ENCODE data around the gene GIPC3.
A peak's percentile ranks its signal among the peaks of the same experiment; 100 is the strongest.

The GIPC3 gene

DNA sequence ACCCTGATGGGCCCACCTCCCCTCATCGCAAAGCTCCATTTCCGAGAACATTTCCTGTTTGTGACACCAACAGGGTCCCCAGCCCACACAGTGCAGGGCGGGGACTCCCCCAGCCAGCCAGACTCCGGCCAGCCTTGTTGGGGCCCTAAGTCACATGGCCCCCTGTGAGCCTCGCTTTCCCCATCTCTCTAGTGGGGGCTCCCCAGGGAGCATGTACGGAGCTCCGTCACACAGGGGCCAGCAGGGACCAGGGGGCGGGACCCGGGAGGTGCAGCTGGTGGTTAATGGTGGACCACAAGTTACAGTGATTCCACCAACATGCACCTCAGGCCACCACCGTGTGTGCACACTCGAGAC, 19.7 kb downstream of the GIPC3 start:
- no peak for DNase-seq (ENCODE audit: low read depth in 2 of 2)

DNA sequence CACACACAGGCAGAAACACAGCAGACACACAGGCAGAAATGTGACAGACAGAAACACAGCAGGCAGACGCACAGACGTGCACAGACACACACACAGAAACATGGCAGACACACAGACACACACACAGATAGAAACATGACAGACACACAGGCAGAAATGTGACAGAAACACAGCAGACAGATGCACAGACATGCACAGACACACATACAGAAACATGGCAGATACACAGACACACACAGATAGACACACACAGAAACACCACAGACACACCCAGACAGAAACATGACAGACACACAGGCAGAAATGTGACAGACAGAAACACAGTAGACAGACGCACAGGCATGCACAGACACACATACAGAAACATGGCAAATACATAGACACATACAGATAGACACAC, 20.1 kb downstream of the GIPC3 start:
- no peak for DNase-seq (ENCODE audit: low read depth in 2 of 2)

GRCh38 chr19:3605770-3606169, 20.5 kb downstream of the GIPC3 start:
- no peak for DNase-seq (ENCODE audit: low read depth in 2 of 2)

DNA sequence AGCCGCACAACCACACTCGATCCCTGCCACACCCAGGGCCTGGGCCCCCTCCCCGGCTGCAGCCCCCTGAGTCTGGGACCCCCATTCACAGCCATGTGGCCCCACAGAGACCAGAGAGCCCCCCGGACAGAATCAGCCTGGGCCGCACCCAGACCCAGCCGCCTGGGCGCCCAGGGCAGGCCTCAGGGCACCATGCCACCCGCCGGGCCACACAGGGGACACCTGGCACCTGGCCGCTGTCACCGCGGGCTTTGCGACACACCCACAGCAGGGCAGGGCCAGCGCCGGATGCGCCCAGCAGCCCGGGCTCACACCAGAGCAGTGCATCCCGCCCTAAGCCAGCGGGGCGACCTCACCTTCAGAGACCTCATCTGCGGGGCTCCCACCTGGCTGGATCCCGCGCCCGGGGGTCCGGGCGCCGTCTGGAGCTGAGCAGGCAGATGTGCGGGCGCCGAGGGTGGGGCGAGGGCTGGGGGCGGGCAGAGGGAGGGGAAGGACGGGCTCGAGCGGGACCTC, 21.0 kb downstream of the GIPC3 start:
- no peak for DNase-seq (ENCODE audit: low read depth in 2 of 2)

DNA sequence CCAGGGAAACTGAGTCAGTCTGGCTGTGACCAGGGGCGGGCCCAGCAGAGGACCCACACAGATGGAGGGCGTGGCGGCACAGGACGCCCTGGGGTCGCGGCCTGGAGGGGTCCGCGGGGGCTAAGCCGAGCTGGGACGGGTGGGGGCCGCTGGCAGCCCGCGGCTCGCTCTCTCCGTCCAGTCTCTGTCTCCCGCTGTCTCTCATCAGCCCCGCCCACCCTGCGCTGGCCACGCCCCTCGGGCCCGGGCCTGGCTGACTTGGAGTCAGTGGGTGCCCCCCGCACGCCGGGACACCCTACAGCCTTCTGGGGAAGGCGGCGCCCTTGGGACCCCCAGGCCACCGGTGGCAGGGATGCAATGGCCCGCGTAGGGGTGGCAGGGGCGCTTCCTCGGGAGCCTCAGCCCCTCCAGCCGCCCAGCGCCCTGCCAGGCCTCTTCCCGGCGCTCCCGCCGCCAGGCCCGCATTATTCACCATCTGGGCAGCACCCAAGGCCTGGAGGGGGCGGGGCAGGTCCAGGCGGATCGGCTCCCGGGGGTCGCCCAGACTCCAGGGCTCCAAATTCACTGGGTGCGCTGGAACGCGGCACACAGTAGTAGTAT, 21.5 kb downstream of the GIPC3 start, which contains the start of gene TBXA2R:
TSS of gene TBXA2R (minus strand) at position 186 of the 600 bp plus-strand sequence. CDS start 6,241 bp downstream, outside the sequence.
- peak; percentile 45 to 56 for DNase-seq (ENCODE audit: low read depth in 2 of 2)

GRCh38 chr19:3607303-3608078, 22.2 kb downstream of the GIPC3 start:
- no peak for DNase-seq (ENCODE audit: low read depth in 2 of 2)

DNA sequence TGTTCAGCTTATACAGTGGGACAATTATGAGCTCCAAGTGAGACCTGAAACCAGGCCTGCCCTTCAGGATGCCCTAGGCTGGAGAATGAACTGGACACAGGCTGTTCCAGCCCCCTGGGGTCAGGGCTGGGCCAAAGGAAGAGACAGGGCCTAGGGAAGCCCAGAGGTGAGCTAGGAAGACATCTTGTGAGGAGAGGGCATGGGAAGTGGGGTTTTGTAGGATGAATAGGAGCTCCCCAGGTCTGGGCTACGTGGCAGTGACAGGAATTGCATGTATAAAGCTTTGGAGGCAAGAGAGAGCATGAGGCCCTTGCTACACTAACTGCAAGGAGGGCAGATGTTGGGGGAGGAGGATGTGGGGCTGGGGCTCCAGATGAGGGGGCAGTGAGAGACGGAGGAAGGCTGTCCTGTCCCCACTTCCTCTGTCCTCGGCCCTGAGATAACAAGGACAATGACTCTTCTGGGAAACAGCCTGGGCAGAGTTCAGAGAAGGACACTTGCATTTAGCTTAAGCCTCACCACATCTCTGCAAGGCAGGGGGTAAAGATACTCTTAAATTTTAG, 22.9 kb downstream of the GIPC3 start:
- no peak for DNase-seq (ENCODE audit: low read depth in 2 of 2)

- DNase-seq (ENCODE audit: low read depth in 2 of 2) = no peak
These were observed 23.6 kb downstream of the GIPC3 start for GRCh38 chr19:3608750-3609322.

- no peak for DNase-seq (ENCODE audit: low read depth in 2 of 2)
These were observed 24.8 kb downstream of the GIPC3 start for GRCh38 chr19:3609779-3610719.

DNA sequence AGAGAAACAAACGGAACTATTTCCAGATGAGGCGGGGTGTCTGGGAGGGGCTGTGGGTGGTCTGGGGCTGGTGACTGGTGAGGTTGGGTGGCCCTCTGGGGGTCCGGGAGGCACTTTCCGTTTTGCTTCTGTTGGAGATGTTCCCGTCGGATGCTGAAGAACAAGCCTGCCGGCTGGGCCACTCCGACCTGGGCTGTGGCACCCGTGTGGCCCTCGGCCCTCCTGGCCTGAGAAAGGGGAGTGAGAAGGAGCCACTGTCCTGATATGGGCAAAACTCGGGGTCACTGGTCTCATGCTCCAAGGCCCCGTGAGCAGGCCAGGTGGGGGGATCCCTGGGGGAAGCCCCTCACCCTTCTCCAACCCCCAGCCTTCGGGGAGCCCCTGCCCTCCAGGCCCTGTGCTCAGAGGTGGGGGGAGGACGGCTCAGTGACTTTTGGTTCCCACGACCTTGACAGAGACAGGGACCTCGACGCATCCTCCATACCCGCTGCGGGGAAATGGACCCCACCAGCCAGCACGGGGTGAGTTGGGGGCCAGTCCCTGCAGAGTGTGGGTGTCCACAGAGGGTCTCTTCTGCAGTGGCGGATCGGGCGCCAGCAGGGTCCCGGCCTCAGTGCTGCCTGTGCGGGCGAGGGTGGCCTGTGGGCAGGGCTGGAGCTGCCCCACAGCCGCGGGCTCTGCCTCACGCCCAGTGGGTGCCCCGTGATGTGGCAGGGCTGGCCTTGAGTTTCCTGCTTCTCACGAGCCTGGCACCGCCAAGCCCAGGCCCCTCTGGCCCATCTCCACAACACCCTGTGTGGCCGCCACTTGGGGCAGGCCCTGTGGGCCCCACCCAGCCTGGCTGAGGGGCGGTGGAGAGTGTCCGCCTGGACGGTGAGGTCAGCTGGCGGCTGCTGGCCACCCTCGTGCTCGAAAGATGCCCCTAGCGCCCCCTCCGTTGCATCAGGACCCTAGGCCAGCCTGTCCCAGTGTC, 25.8 kb downstream of the GIPC3 start:
- no peak for DNase-seq (ENCODE audit: low read depth in 2 of 2)

DNA sequence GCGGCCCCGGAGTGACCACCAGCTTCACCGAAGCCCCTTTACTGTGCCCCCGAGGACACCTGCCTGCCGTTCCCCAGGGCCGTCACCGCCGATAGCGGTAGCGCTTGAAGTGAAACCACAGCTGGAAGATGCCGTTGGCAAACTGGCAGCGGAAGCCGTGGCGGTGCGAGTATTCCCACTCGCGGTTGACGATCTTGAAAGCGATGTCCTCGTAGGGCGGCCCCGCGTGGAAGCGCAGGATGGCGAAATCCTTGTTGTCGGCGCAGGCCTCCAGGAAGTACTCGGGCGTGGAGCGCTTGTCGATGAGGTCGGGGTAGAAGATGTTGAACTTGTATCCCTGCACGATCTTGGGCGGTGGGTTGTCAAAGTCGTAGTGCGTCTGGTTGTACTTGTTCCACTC, 26.6 kb downstream of the GIPC3 start:
- DNase-seq (ENCODE audit: low read depth in 2 of 2) = no peak

DNA sequence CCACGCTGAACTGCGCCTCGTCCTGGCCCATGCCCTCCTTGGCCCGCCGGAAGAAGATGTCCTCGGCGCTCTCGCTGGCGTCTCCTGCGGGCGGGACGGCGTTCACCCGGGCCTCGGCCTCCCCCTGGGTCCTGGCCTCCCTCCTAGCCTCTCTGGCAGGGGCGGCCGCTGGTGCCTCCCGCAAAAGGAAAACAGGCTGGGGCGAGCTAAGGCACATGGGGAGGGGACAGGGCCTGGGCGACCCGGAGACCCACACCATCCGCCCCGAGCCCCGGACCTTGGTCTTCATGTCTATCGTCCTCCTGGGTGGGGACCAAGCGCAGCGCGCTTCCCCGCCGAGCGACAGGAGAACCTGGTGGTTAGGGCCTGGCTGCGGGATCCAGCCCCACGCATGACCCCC, 27.1 kb downstream of the GIPC3 start:
- DNase-seq (ENCODE audit: low read depth in 2 of 2) = no peak

DNA sequence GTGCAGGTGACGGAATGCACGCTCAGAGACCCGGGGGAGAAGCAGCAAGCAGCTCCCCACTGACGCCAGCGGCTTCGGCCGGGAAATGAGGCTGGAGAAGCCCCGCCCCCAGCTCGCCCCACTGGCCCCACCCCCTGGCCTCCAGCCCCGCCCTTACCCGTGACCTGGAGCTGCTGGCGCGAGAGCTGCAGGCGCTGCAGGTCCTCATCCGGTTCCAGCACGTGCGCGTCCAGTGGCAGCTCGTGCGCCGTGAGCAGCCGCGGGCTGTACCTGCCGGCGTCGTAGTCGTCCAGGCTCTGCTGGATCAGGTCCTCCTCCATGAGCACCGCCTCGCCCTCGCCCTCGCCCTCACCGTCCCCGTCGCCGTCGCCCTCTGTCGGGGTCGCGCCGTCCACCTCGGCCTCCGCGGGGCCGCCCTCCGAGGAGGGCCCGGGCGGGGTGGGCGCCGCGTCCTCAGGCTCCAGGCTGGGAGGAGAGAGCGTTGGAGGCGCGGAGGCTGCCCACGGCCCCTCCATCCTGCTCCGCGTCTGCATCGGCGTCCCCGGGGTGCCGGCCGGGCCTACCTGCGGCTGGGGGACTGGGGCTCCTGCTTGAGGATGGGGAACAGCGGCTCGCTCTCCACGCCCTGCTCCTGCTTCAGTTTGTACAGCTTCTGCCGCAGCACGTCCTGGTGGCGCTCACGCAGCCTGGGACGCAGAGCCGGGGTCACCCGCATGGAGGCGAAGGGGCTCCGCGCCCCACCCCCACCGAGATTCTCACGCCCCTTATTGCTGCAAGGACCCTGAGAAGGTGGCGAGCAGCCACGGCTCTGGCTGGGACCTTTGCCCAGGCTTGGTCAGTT, 27.8 kb downstream of the GIPC3 start:
- DNase-seq (ENCODE audit: low read depth in 2 of 2) = no peak

DNA sequence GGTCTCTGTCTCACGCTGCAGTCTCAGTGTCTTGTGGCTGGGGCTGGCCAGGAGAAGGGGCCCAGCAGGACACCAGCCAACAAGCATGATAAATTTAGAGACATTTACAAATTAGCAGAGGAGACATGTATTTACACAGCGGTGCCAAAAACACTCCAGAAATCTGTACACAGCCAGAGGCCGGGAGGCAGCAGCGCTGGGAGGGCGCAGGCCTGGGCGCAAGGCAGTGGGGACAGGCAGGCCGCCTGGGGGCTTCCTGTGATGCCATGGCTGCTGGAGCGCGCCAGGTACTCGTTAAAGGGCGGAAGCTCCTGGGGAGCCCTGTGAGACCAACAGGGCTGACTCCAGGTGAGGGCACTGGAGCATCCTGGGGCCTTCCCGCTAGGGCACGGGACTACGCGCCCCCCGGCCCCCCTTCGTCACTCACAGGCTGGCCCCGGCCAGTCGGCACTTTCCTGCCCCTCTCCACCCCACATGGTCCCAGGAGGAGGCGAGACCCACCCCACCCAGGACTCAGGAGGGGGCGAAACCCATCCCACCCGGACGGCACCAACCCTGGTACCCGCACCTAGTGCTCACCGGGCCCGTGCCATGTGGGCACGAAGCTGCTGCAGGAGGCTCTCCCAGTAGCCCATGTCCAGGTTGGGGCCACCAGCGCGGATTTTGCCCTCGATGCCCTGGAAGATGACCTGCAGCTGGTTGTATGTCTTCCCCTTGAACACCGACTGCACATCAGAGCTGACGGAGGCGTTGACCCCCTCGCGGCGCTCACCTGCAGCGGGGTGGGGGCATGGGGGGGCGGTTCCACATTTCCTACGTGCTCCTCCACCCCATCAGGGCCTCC, 28.8 kb downstream of the GIPC3 start:
- no peak for DNase-seq (ENCODE audit: low read depth in 2 of 2)

DNA sequence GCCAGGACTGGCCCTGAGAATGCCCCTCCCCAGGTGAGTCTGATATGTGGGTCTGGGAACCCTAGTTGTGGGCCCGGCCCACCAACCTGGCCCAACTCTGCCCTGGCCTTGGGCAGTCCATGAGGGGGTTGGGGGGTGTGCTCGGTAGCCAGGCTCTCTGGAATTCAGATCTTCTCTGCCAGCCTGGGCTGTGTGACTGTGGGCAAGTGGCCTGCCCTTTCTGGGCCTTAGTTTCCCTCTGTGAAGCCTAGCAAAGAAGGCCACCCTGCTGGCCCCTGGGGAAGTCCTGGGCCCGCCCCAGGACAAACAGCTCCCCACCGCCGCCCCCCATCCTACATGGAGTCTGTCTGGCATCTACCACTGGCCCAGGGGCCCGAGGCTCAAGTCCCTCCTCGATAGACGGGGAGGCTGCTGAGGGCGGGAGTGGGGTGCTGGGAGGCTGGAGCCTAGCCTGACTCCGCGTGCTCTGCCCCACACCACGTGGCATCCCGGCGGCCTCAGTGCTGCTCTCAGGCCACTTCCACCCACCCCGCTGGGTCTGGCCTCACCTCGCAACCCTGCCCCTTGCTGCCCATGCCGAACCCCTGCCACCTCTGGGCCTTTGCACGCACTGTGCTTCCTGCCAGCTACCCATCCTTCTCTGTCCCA, 29.7 kb downstream of the GIPC3 start:
- DNase-seq (ENCODE audit: low read depth in 2 of 2) = no peak

DNA sequence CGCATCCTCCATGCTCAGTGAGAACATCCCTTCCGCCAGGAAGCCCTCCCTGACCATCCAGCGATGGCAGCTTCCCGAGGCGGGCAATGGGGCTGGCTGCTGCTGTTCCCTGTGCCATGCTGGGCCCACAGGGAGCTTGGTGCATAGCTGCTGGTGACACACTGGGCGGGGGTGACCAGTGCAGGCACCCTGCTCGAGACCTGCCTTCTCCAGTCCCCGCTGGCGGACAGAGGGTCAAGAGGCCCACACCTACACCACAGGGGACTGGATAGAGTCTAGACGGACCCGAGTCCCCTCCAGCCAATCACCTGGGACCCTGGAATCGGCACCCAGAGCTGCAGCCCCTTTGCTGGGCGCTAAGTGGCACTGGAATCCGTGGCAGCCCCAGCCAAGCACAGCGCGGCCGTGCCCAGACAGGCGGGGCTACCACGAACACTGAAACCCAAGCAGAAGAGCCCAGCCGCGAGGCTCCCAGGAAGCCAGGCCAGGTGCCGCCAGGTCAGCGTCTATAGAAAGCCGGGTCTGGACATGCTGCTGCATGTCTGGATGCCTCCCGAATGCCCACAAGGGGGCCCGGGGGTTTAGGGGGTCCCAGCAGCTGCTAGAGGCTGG, 30.4 kb downstream of the GIPC3 start:
- no peak for DNase-seq (ENCODE audit: low read depth in 2 of 2)

- DNase-seq (ENCODE audit: low read depth in 2 of 2) = no peak
These were observed 32.2 kb downstream of the GIPC3 start for GRCh38 chr19:3617463-3617862.

Data from activated CD4-positive, alpha-beta T cell treated with anti-CD3 and anti-CD28 coated beads for 24 hours (primary cell).